Cardiac muscle cell (in vitro differentiated cells and primary cell): ENCODE results near the gene ALG12. TPM values are rescaled to one million over a fixed set of nuclear protein-coding genes. Genes with fewer than 3 reads are reported as not detected.

Experiments used
- DNase-seq, 2 donors: peaks; one replicate each; pipeline versions ENCODE4 v3.0.0 to v3.0.0-alpha.2; 2010 to 2017; ENCODE audit warnings: low read depth in 1 of 2, low spot score in 1 of 2
- H3K27ac ChIP-seq: fragments of 200-600 bp; sonication (generic); 2 replicates; pipeline ENCODE4 v1.5.1; 2016
- H3K27me3 ChIP-seq: fragments of 200-600 bp; sonication (generic); 2 replicates; pipeline ENCODE4 v1.6.0; 2016; ENCODE audit warnings: control low read depth
- H3K36me3 ChIP-seq: fragments of 200-600 bp; sonication (generic); 2 replicates; pipeline ENCODE4 v1.5.1; 2016; ENCODE audit warnings: control low read depth
- H3K4me1 ChIP-seq: fragments of 200-600 bp; sonication (generic); 2 replicates; pipeline ENCODE4 v1.8.1; 2017; ENCODE audit warnings: low read depth, mild to moderate bottlenecking, mixed run types
- H3K4me3 ChIP-seq: fragments of 200-600 bp; sonication (generic); 2 replicates; pipeline ENCODE4 v1.5.1; 2016; ENCODE audit warnings: mild to moderate bottlenecking
- H3K9me3 ChIP-seq: fragments of 200-600 bp; sonication (generic); 2 replicates; pipeline ENCODE4 v1.5.1; 2017; ENCODE audit warnings: low read depth, mild to moderate bottlenecking, control low read depth
- CTCF ChIP-seq: IDR thresholded peaks from 2 replicates; pipeline ENCODE4 v1.5.1; 2012; ENCODE audit warnings: low read depth, mild to moderate bottlenecking, low read length
- polyA plus RNA-seq: library from polyadenylated mRNA; unstranded; fragments of >200 nt; fragmentation: Nextera tagmentation; extraction: Ambion mirVana; gene quantifications from 2 replicates; pipeline ENCODE4 v1.2.1, GENCODE V29; 2016
- total RNA-seq: library from RNA; depleted of rRNA; stranded (reverse); fragments of >200 nt; gene quantifications from 2 replicates; pipeline ENCODE4 v1.2.3, GENCODE V29; 2016

Gene ALG12
- total RNA-seq: 10.5 and 21.0 TPM in 2 replicates
- 19.2 and 38.0 TPM in 2 replicates for polyA plus RNA-seq

- peaks cover 6% of the 10 kb centered on the region for H3K4me1 ChIP-seq
- TF ChIP-seq CTCF: no peak
Measured at GRCh38 chr22:49917974-49918910, at the start of gene ALG12, which contains the start of gene CRELD2. Gene ALG12, minus strand, starts transcription at chr22:49918438. Its CDS starts 4,673 bp downstream, at chr22:49913765. Gene CRELD2, plus strand, starts transcription at chr22:49918634. Its CDS starts 136 bp downstream, at chr22:49918770.

GRCh38 chr22:49967706-49968208 is 49.5 kb upstream of the ALG12 start:
- peak in 1 of 2 donors; percentile 60 for DNase-seq
- Histone ChIP-seq H3K4me3 (no peak overlapping the region), H3K36me3 (peaks cover 10% of the 10 kb centered on the region), H3K4me1 (peaks cover 32% of the 10 kb centered on the region), H3K9me3 (no peaks in the 10 kb centered on the region), H3K27ac (peak overlapping the region; percentile 94), H3K27me3 (peaks cover 19% of the 10 kb centered on the region)
- no peak for TF ChIP-seq CTCF

More at GRCh38 chr22:49917974-49918910, at the start of gene ALG12, which contains the start of gene CRELD2:
- H3K27ac ChIP-seq: peak within 1 kb of the TSS; percentile 98
- H3K36me3 ChIP-seq: no peaks in the 10 kb centered on the region
- peak within 1 kb of the TSS; percentile 74 for H3K4me3 ChIP-seq
- H3K27me3 ChIP-seq: no peaks in the 10 kb centered on the region
- DNase-seq: peak; percentile 99
- no peaks in the 10 kb centered on the region for H3K9me3 ChIP-seq

GRCh38 chr22:49966774-49967705 is 48.8 kb upstream of the ALG12 start:
- Histone ChIP-seq H3K4me1 (peaks cover 32% of the 10 kb centered on the region), H3K27me3 (peaks cover 12% of the 10 kb centered on the region), H3K9me3 (no peaks in the 10 kb centered on the region), H3K36me3 (peaks cover 11% of the 10 kb centered on the region), H3K27ac (peak overlapping the region; percentile 94), H3K4me3 (no peak overlapping the region)
- TF ChIP-seq CTCF: no peak
- peak; percentile 61 to 76 for DNase-seq

DNA sequence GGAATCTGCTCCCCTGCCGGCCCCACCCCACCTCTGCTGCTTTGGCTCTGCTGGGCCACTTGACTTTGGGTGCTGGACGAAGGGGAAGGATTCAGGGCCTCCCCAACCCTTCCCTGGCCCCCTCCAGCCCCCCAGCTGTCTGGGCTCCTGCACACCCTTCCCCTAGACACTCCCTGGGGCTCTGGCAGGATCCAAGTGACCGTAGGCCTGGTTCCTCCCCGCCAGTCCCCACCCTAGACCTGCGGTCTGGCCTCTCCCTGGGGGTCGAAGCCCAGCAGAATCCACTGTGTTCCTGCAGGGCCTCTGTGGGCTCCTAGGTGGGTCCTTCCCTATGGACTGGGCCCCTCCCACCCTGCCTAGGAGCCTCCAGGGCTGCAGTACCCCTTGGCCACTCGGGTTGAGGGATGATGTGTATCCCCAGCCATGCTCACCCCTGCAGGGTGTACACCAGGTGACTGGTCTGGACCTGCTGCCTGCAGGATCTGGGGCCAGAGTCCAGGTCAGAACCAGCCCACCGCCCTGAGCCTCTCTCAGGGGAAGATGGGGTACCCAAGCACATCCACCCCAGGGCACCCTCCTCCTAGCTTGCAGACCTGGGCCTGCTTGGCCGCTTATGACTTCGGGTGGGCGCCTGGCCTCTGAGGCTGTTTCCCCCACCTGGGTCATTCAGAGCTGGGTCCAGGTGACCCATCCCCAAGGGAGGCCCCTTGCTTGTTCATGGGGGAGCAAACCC is 48.0 kb upstream of the ALG12 start:
- Histone ChIP-seq H3K4me1 (peaks cover 32% of the 10 kb centered on the region), H3K36me3 (peaks cover 11% of the 10 kb centered on the region), H3K9me3 (no peaks in the 10 kb centered on the region), H3K27ac (peak overlapping the region; percentile 94), H3K27me3 (peaks cover 3% of the 10 kb centered on the region), H3K4me3 (no peak overlapping the region)
- TF ChIP-seq CTCF: no peak
- DNase-seq: no peak
